ENCODE results near the gene REG1B.
"Not testable (repeated sequence)": the region's sequence is repeated elsewhere in the genome, so short reads cannot be mapped to it uniquely, and the experiment has no call there.

Gene REG1B

GRCh38 chr2:79101024-79101423 lies 13.2 kb upstream of the REG1B start:
- no peaks in the 10 kb centered on the region for H3K36me3 Mint-ChIP-seq (ENCODE audit: low read depth)
- no peak overlapping the region for H3K27ac Mint-ChIP-seq
- H3K9me3 Mint-ChIP-seq: peaks cover 18% of the 10 kb centered on the region
- DNase-seq: no peak
- no peaks in the 10 kb centered on the region for H3K4me1 Mint-ChIP-seq (ENCODE audit: low read depth)
- H3K4me3 Mint-ChIP-seq: no peak overlapping the region
- H3K27me3 Mint-ChIP-seq: no peaks in the 10 kb centered on the region

- no peaks in the 10 kb centered on the region for H3K27me3 Mint-ChIP-seq
- H3K36me3 Mint-ChIP-seq (ENCODE audit: low read depth): no peaks in the 10 kb centered on the region
- no peak overlapping the region for H3K4me3 Mint-ChIP-seq
- H3K4me1 Mint-ChIP-seq (ENCODE audit: low read depth): no peaks in the 10 kb centered on the region
- no peak overlapping the region for H3K27ac Mint-ChIP-seq
- DNase-seq: no peak
- peaks cover 18% of the 10 kb centered on the region for H3K9me3 Mint-ChIP-seq
Observed at GRCh38 chr2:79100285-79100684, 12.5 kb upstream of the REG1B start.

- Mint-ChIP-seq H3K9me3 (peaks cover 14% of the 10 kb centered on the region), H3K4me3 (no peak overlapping the region), H3K36me3 (ENCODE audit: low read depth) (no peaks in the 10 kb centered on the region), H3K4me1 (ENCODE audit: low read depth) (no peaks in the 10 kb centered on the region), H3K27ac (no peak overlapping the region), H3K27me3 (no peaks in the 10 kb centered on the region)
- no peak for DNase-seq
Observed at GRCh38 chr2:79099140-79099686, 11.4 kb upstream of the REG1B start.

- H3K27ac Mint-ChIP-seq: no peak overlapping the region
- no peak for DNase-seq
- H3K27me3 Mint-ChIP-seq: no peaks in the 10 kb centered on the region
- no peaks in the 10 kb centered on the region for H3K4me1 Mint-ChIP-seq (ENCODE audit: low read depth)
- H3K9me3 Mint-ChIP-seq: peaks cover 11% of the 10 kb centered on the region
- H3K4me3 Mint-ChIP-seq: no peak overlapping the region
- H3K36me3 Mint-ChIP-seq (ENCODE audit: low read depth): no peaks in the 10 kb centered on the region
Observed at GRCh38 chr2:79097843-79098242, 10.1 kb upstream of the REG1B start.

GRCh38 chr2:79090693-79091092 lies 2.9 kb upstream of the REG1B start:
- Mint-ChIP-seq H3K4me3 (no peak overlapping the region), H3K9me3 (peaks cover 8% of the 10 kb centered on the region), H3K4me1 (ENCODE audit: low read depth) (no peaks in the 10 kb centered on the region), H3K27ac (no peak overlapping the region), H3K36me3 (ENCODE audit: low read depth) (no peaks in the 10 kb centered on the region), H3K27me3 (no peaks in the 10 kb centered on the region)
- no peak for DNase-seq

GRCh38 chr2:79086255-79086654 lies 1.5 kb downstream of the REG1B start:
- H3K27ac Mint-ChIP-seq: no peak overlapping the region
- H3K27me3 Mint-ChIP-seq: no peaks in the 10 kb centered on the region
- H3K36me3 Mint-ChIP-seq (ENCODE audit: low read depth): no peaks in the 10 kb centered on the region
- H3K4me3 Mint-ChIP-seq: no peak overlapping the region
- peaks cover 8% of the 10 kb centered on the region for H3K9me3 Mint-ChIP-seq
- DNase-seq: no peak
- no peaks in the 10 kb centered on the region for H3K4me1 Mint-ChIP-seq (ENCODE audit: low read depth)

GRCh38 chr2:79085382-79085781 lies 2.4 kb downstream of the REG1B start:
- Mint-ChIP-seq H3K9me3 (peaks cover 8% of the 10 kb centered on the region), H3K4me1 (ENCODE audit: low read depth) (no peaks in the 10 kb centered on the region), H3K27me3 (no peaks in the 10 kb centered on the region), H3K4me3 (no peak overlapping the region), H3K27ac (no peak overlapping the region), H3K36me3 (ENCODE audit: low read depth) (no peaks in the 10 kb centered on the region)
- no peak for DNase-seq

- peaks cover 8% of the 10 kb centered on the region for H3K9me3 Mint-ChIP-seq
- H3K36me3 Mint-ChIP-seq (ENCODE audit: low read depth): no peaks in the 10 kb centered on the region
- no peaks in the 10 kb centered on the region for H3K4me1 Mint-ChIP-seq (ENCODE audit: low read depth)
- no peak overlapping the region for H3K27ac Mint-ChIP-seq
- no peak overlapping the region for H3K4me3 Mint-ChIP-seq
- H3K27me3 Mint-ChIP-seq: no peaks in the 10 kb centered on the region
- no peak for DNase-seq
Observed at GRCh38 chr2:79084495-79085135, 3.2 kb downstream of the REG1B start.

GRCh38 chr2:79083597-79084251 lies 4.1 kb downstream of the REG1B start:
- no peaks in the 10 kb centered on the region for H3K27me3 Mint-ChIP-seq
- H3K4me3 Mint-ChIP-seq: no peak overlapping the region
- DNase-seq: no peak
- H3K4me1 Mint-ChIP-seq (ENCODE audit: low read depth): no peaks in the 10 kb centered on the region
- H3K36me3 Mint-ChIP-seq (ENCODE audit: low read depth): no peaks in the 10 kb centered on the region
- H3K9me3 Mint-ChIP-seq: peaks cover 10% of the 10 kb centered on the region
- H3K27ac Mint-ChIP-seq: no peak overlapping the region

- Mint-ChIP-seq H3K4me3 (no peak overlapping the region), H3K27ac (no peak overlapping the region), H3K36me3 (ENCODE audit: low read depth) (no peaks in the 10 kb centered on the region), H3K9me3 (peaks cover 15% of the 10 kb centered on the region), H3K4me1 (ENCODE audit: low read depth) (no peaks in the 10 kb centered on the region), H3K27me3 (no peaks in the 10 kb centered on the region)
- DNase-seq: no peak
Observed at GRCh38 chr2:79082987-79083386, 4.8 kb downstream of the REG1B start.

- Mint-ChIP-seq H3K4me1 (ENCODE audit: low read depth) (no peaks in the 10 kb centered on the region), H3K36me3 (ENCODE audit: low read depth) (no peaks in the 10 kb centered on the region), H3K27ac (no peak overlapping the region), H3K9me3 (peaks cover 7% of the 10 kb centered on the region), H3K4me3 (no peak overlapping the region), H3K27me3 (no peaks in the 10 kb centered on the region)
- DNase-seq: no peak
Observed at GRCh38 chr2:79071078-79071477, 16.7 kb downstream of the REG1B start.

GRCh38 chr2:79065201-79065600 lies 22.6 kb downstream of the REG1B start:
- Mint-ChIP-seq H3K4me1 (ENCODE audit: low read depth) (no peaks in the 10 kb centered on the region), H3K9me3 (peaks cover 6% of the 10 kb centered on the region), H3K36me3 (ENCODE audit: low read depth) (no peaks in the 10 kb centered on the region), H3K27ac (no peak overlapping the region), H3K4me3 (no peak overlapping the region), H3K27me3 (no peaks in the 10 kb centered on the region)
- no peak for DNase-seq

- not testable (repeated sequence) for H3K4me3 Mint-ChIP-seq; DNase-seq; H3K27ac Mint-ChIP-seq; H3K27me3 Mint-ChIP-seq; H3K36me3 Mint-ChIP-seq (ENCODE audit: low read depth); H3K4me1 Mint-ChIP-seq (ENCODE audit: low read depth); H3K9me3 Mint-ChIP-seq
Observed at GRCh38 chr2:79054769-79055168, 33.0 kb downstream of the REG1B start.

- not testable (repeated sequence) for H3K4me3 Mint-ChIP-seq; H3K27ac Mint-ChIP-seq; H3K4me1 Mint-ChIP-seq (ENCODE audit: low read depth); H3K9me3 Mint-ChIP-seq; H3K27me3 Mint-ChIP-seq; H3K36me3 Mint-ChIP-seq (ENCODE audit: low read depth); DNase-seq
Observed at GRCh38 chr2:79053486-79053885, 34.3 kb downstream of the REG1B start.

GRCh38 chr2:79041032-79041448 lies 46.8 kb downstream of the REG1B start:
- no peaks in the 10 kb centered on the region for H3K36me3 Mint-ChIP-seq (ENCODE audit: low read depth)
- H3K27me3 Mint-ChIP-seq: no peaks in the 10 kb centered on the region
- H3K4me3 Mint-ChIP-seq: no peak overlapping the region
- H3K27ac Mint-ChIP-seq: no peak overlapping the region
- no peaks in the 10 kb centered on the region for H3K4me1 Mint-ChIP-seq (ENCODE audit: low read depth)
- H3K9me3 Mint-ChIP-seq: peaks cover 9% of the 10 kb centered on the region
- DNase-seq: no peak
